Adipose tissue (tissue), 3 donors: Measurements from ENCODE around the gene ATP2B2. TPM values are rescaled to one million over a fixed set of nuclear protein-coding genes. Genes with fewer than 3 reads are reported as not detected.
"Not testable (repeated sequence)": the region's sequence is repeated elsewhere in the genome, so short reads cannot be mapped to it uniquely, and the experiment has no call there.

Experiments used
- H3K27ac ChIP-seq: one replicate; pipeline ENCODE4 v1.5.1; 2013; ENCODE audit warnings: low read depth, low read length
- WGBS, 3 donors: extraction: QIAGEN DNeasy Blood & Tissue Kit; methylation state at CpG; one replicate each; pipeline ENCODE4 v1.1.7; 2013; 5-methylcytosine and 5-hydroxymethylcytosine counted together
- polyA plus RNA-seq, 3 donors: library from polyadenylated mRNA; stranded (reverse); fragments of 200-250 nt; gene quantifications; one replicate each; pipeline ENCODE4 v1.2.3, GENCODE V29; 2013
- donor health status: healthy with polysubstance abuse.
- donor health status: Bipolar disorder and iron deficiency.
- donor health status: healthy.

ATP2B2 gene
- polyA plus RNA-seq, 3 donors = 0.02 to 0.79 (median 0.03) TPM

DNA sequence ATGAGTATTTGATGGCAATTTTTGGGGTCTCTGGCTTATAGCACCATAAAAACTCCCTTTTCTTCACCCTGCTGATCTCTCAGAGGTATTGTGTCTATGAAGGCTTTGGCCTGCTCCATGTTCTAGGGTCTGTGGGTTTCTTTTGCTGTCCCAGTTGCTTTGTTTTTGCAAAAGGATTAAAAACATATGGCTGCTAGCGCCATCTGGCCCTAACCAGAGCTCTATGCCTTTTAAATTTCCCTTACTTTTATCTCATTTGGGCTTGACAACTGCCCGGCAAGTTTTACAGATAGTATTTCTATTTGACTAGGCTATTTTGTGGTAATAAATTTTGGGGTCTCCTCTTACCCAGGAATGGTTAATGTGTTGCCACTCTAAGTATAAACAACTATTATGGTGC lies 206.2 kb downstream of the ATP2B2 start:
- H3K27ac ChIP-seq = no peak overlapping the region
- WGBS, 3 donors = 73 to 91% (median 87%) methylated on average over 2 of the region's 2 CpGs

DNA sequence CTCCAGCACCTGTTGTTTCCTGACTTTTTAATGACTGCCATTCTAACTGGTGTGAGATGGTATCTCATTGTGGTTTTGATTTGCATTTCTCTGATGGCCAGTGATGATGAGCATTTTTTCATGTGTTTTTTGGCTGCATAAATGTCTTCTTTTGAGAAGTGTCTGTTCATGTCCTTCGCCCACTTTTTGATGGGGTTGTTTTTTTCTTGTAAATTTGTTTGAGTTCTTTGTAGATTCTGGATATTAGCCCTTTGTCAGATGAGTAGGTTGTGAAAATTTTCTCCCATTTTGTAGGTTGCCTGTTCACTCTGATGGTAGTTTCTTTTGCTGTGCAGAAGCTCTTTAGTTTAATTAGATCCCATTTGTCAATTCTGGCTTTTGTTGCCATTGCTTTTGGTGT lies 207.3 kb downstream of the ATP2B2 start:
- not testable (repeated sequence) for H3K27ac ChIP-seq
- no CpG with 5 or more reads among the region's 1 CpG for WGBS, 3 donors

DNA sequence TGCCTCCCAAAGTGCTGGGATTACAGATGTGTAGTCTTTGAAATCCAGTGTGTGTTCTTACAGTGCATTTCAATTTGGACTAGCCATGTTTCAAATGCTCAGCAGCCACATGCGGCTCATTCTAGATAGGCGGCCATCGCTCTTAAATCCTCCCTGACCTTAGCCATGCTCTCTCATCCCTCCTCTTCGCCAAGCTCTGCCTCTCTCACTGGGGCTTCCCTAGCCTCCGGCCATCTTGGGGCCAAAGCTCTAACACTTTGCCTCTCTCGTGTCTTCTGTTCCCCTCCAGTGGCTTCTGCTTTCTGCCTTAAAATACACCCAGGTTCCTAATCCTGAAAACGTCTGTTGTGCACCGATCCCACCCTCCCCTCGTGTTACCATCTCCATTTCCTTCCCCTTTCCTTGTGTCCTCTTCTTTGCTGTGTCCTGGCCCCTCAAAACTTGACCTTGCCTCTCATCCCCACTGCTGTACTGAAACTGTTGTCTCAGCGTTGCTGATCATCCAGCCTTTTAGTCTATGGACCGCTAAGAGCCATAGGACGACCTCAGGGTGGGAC lies 211.3 kb downstream of the ATP2B2 start:
- no peak overlapping the region for H3K27ac ChIP-seq
- 75 to 95% (median 82%) methylated on average over 12 of the region's 12 CpGs for WGBS, 3 donors

DNA sequence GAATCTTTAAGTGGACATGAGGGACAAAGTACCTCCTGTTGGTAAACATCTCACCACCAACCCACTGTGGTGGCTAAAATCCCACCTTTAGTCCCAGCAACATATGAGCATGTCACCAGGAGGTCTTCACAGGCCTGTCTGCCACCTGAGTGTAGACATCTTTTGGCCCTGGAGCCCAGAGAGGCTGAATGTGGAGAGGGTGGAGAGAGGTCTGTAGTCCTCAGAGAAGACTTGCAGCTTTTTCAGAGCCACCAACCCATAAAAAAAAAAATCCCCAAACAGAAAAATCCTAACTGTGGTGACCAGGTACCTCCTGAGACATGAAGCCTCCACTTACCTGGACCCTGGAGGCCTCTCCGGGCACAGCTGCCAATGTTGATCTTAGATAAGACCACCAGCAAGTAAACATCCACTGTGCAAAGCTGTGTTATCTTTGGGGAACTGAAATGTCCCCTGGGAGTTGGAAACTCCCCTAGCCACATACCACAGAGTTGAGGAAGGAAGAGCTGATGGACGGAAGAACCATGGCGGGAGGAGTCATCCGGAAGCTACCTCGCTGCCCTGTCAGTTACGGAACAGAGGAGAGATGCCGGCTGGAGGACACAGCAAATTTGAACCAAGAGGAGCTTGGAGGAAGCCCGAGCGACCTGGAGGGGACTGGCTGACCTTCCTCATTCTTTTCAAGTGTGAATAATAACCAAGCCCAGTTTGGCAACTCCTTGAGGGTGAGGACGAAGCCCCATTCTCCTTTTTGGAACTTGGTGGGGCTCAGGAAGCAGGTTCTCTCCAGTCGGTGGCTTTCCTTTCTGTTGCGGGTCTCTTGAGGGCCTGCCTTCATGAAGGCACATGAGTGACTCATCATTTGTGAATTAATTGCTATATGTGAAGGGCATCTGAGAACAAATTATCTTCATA lies 212.6 kb downstream of the ATP2B2 start, which contains the start of gene GHRL:
GHRL (minus strand) TSS at position 443 of the 915 bp plus-strand sequence. CDS start 2,767 bp downstream, outside the sequence.
- 33 to 37% (median 35%) methylated on average over 12 of the region's 12 CpGs for WGBS, 3 donors
- H3K27ac ChIP-seq = no peak within 1 kb of the TSS

DNA sequence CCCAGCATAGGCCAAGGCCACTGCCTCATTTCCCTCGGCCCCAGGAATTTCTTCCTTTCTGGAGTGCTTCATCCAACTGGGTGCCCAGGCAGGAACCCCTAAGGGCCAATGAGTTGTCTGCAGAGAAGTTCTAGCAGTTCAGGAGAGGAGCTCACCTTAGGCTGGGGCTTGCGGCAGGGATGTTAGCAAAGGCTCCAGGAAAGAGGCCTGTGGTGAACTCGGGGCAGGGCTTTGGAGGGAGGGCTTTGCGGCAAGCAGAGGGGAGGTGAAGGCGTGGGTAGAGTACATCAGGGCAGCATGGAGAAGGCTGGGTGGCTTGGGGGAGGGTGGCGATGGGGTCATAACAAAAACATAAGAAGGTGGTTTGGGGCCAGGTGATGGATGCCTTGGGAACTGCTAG lies 213.7 kb downstream of the ATP2B2 start:
- H3K27ac ChIP-seq = no peak overlapping the region
- WGBS, 3 donors = 79 to 90% (median 82%) methylated on average over 6 of the region's 6 CpGs

DNA sequence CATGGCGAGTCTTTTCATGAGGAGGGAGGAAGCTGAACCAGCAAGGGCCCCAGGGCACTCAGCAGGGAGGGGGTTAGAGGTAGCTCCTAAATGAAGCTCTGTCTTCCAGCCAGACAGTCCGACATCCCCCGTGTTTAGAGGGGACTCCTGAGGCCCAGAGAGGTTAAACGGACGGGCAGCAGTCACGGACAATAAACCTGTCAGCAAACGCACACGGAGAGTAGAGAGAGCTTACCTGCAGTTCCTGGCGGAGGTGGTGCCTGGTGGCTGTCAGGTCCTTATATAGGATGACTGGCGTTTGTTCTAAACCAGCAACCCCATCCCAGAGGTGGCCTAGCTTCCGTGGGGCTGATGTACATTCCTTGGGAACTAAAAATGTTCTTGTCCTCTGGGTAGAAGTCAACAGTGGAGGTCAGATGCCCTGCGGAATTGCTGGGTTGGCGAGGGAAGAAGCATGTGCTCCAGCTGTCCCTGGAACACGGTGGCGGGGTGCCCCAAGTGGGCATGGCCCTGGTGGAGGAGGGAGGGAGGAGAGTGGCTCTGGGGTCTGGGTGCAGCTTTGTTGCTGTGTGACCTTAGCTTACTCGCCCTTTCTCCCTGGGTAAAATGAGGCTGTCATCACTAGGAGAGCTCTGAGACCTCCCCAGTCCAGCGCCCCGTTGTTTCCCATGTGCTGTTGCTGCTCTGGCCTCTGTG lies 214.8 kb downstream of the ATP2B2 start:
- no peak overlapping the region for H3K27ac ChIP-seq
- WGBS, 3 donors = 82 to 91% (median 86%) methylated on average over 18 of the region's 18 CpGs

DNA sequence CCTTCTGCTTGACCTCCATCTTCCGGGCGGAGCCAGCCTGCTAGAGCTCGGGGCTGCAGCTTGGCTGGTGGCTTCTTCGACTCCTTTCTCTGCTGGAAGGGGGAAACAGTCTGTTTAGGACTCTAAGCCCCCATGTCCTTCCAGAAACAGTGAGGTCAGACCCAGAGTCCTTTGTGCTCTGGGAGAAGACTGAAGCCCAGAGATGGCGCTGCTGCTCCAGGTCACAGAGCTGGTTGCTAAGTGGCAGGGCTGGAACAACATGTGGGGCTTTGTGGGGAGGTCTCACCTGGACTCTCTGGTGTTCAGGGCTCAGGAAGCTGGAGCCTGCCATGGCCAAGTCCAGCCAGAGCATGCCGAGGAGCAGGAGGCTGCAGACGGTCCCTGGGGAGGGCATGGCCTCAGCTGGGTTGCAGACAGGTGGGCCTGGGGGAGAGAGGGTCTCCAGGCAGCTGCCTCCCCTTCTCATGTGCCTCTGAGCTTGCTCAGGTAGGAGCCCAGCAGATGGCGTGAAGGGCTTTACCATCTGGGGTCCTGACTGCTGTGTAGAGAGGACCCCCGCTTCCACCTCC lies 215.5 kb downstream of the ATP2B2 start:
- H3K27ac ChIP-seq = no peak overlapping the region
- 87 to 95% (median 92%) methylated on average over 9 of the region's 9 CpGs for WGBS, 3 donors

DNA sequence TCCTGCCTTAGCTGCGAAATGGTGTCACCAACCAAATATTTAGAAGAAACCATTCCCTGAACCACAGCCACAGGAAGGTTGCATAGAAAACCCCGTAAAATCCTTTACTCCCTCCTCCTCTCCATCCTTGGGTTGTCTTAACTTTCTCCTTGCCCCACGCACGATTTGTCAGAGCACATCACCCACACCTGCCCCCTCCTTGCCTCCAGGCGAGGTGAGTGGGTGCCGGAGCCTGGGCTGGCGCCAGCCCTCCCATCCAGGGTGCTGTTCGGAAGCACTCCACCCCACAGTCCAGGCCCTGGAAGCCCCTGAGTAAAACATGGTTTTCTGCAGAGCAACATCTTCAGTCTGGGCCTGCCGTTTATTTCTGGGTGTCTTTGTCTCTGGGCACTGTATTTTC lies 216.3 kb downstream of the ATP2B2 start:
- 83 to 93% (median 87%) methylated on average over 9 of the region's 9 CpGs for WGBS, 3 donors
- no peak overlapping the region for H3K27ac ChIP-seq

DNA sequence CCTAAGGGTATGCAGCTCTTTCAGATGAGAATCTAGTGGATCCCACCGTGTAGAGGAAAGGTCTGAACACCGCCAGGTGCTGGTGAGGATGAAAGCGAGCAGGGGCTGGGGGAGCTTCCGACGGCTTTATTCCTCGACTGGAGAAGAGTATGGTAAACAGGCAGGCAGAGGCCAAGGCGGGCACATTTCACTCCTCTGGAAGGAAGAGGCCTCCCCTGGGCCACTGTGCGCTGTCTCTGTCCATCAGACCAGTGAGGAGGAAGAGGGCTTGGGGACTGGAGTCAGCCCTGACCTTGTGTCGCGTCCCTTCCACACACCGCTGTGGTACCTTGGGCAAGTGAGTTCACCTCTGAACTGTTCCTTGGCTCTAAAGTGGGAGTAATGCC lies 216.8 kb downstream of the ATP2B2 start:
- H3K27ac ChIP-seq = no peak overlapping the region
- 86 to 98% (median 97%) methylated on average over 11 of the region's 11 CpGs for WGBS, 3 donors

DNA sequence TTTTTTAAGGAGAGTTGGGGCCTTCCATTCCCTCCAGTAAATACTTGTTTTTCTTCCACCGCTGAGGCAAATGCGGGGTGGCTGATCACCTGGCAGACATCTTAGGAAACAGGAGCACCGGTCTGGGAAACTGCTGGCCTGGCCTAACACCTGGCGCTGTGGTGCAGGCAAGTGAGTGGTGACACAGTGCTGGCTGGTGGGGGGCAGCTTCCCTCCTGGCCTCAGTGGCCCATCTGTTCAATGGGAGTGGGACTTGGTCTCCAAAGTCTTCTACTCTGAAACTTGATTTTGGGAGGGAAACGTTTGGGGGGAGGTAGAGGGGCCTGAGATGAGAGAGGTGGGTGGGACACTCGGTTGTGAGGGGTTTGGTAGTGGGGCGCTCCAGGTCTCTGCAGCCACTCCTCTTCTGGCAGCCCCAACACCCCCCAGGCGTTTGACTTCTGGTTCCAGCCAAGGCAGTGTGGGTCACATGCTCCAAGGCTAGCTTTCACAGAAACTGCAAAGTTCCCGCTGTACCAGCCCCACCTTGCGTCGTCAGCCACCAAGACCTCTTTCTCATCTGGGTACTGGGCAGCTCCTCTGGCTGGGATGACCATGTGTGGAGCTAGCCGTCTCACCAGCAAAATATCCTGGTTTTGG lies 217.3 kb downstream of the ATP2B2 start:
- 92 to 93% (median 92%) methylated on average over 12 of the region's 12 CpGs for WGBS, 3 donors
- H3K27ac ChIP-seq = no peak overlapping the region

DNA sequence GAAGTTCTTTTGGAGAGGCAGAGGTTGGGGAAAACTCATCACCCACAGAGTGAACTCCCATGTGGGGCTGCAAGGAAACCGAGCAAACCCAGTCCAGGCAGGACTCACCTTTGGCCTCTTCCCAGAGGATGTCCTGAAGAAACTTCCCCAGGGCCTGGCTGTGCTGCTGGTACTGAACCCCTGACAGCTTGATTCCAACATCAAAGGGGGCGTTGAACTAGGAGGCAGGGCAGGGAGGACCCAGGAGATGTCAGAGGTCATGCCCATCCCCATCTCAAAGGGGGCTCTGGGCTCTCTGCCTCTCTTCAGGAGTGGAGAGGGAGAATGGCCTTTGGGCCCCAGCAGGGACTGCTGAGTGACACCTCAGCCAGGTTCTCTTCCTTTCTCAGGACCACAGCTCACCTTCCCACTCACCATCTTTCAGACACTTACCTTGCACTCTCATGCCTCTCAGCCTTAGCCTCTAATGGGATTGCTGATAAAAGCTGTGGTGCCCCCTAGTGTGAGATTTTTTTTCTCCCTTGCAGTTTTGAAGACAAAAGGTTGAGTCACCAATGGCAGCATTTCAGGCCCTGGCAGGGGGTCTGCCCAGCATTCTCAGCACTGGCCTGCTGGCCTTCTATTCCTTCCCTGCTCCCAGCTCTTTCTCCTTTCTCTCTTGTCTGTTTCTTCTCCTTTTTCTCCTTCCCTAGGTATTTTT lies 218.6 kb downstream of the ATP2B2 start:
- no peak overlapping the region for H3K27ac ChIP-seq
- 41 to 92% (median 67%) methylated on average over 2 of the region's 2 CpGs for WGBS, 3 donors

DNA sequence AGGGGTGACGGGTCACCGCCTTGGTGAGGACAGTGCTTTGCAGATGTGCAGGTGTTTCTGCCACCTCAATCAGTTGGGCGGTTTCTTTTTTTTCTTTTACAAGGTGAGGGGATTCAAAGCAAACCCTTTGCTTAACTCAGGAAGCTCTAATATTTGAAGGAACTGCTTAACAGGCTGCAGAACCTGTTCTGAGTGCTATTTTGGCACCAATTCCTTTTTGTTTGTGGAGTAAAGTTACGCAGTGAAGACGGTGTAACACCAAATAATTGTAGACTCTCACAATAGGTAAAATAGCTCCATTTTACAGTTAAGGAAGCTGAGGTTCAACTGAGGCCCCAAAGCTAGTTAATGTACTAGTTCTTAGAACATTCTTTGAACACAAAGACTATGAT lies 219.3 kb downstream of the ATP2B2 start:
- no peak overlapping the region for H3K27ac ChIP-seq
- WGBS, 3 donors = 63 to 94% (median 90%) methylated on average over 5 of the region's 5 CpGs

DNA sequence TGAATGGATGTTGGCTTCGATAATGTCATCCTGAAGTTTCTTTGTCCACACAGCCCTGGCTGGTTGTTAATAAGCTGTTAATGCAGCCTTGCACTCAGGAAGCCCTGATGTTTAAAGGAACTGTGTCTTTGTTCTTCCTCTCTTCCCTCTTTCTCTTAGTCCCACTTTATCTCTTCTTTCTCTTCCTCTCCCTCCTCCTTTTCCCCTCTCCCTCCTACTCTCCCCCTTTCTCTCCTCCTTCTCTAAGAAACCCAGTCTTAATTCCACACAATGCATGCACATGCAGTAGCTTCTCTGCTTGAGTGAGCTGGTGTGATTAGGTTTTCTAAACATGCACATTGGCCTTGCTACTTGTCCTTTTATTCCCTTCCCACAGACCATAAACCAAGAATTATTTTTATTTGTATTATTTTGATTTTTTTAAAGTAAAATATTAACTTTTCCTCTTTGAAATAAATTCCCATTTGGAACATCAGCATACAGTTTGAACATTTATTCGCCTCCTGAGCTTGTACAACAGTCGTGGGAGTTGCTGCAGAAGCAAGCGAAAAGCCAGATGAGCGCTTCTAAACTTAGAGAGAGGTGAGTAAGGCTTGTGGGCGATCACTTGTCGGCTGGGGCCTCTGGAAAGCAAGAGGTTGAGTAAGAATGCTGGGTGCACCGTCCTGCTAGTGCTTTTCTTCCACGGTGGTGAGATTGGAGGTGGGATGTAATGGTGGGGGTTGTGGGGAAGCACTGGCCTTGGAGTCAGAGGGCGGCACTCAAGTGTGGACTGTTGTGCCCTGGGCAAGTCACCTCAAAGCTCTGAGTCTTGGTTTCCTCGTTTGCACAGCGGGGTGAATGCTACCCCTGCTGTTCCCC lies 219.9 kb downstream of the ATP2B2 start:
- 72 to 83% (median 81%) methylated on average over 12 of the region's 12 CpGs for WGBS, 3 donors
- no peak overlapping the region for H3K27ac ChIP-seq

DNA sequence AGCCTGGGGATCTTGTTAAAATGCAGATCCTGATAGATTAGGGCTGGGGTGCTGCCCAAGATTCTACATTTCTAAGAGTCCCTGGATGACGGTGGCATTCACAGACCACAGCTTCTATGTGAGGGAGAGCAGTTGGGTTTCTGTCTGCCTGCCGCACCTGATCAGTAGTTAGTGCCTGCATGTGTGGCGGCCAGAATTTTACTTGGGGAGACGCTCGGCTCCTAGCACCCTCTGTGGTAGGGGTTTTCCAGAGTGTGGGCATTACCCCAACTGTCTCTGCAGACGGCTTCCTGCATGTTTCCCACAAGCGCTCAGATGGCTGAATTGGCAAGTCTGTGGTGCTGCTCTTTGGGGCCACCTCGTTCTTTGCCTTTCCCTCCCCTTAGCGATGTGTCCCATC lies 220.9 kb downstream of the ATP2B2 start:
- no peak overlapping the region for H3K27ac ChIP-seq
- 56 to 88% (median 65%) methylated on average over 9 of the region's 9 CpGs for WGBS, 3 donors

DNA sequence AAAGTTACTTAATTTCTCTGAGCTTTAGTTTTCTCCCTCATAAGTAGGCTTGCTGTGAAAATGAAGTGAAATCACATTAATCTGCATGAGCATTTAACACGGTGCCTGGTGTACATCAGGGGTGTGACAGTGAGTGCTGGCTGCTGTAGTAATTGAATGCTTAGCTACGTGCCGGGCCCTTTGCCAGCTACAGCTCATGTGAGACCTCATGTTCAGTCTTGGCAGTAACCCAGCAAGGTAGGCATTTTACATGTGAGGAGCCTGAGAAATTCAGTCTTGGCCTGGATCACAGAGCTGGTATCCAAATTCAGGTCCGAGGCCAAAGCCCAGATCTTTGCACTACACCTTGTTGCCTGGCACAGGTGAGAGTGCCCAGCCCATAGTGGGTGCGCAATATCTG lies 221.7 kb downstream of the ATP2B2 start:
- 37 to 73% (median 71%) methylated on average over 5 of the region's 5 CpGs for WGBS, 3 donors
- H3K27ac ChIP-seq = no peak overlapping the region

DNA sequence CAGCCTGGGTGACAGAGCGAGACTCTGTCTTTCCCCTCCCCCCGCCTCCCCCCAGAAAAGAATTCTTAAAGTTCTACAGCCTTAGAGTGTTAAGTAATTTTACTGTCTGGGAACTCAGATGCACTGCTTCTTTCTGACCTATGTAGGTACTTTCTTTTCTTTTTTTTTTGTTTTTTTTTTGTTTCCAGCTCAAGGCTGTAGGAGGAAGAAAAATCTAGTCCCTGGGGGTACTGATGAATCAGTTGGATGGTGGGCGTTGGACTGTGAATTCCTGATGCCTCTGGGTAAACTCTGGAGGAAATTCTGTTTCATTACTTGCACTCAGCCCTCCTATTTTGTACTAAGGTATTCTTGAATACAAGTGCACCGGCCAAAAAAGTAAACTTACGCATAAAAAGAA lies 223.4 kb downstream of the ATP2B2 start:
- 73 to 91% (median 80%) methylated on average over 5 of the region's 5 CpGs for WGBS, 3 donors
- no peak overlapping the region for H3K27ac ChIP-seq

DNA sequence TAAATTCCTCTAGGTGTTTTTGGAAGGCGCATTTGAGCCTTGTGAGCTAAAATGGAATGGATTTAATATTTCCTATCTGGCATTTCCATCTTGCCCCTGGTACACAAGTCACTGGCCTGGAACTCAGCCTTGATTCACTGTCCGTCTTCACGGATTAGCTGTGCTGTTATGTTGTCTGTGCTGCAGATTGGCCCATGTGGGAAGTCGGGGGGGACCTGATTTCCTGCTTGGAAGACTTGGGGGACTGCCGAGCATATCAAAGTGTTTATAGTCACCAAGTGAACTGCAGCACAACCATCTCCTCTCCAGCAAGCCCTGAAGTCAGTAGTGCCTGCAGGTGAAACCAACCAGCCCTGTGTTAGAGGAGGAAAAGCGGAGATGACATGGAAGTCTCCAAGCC lies 224.8 kb downstream of the ATP2B2 start:
- H3K27ac ChIP-seq = no peak overlapping the region
- WGBS, 3 donors = 78 to 88% (median 87%) methylated on average over 6 of the region's 6 CpGs
